ENCODE results near the gene CARS2.
"Not testable (repeated sequence)": the region's sequence is repeated elsewhere in the genome, so short reads cannot be mapped to it uniquely, and the experiment has no call there.

CARS2 gene
- 54.8 to 75.9 (median 55.4) reads per million in 3 donors for total RNA-seq

- Histone ChIP-seq H3K9me3 (ENCODE audit: control insufficient read depth, low read length) (no peaks in the 10 kb centered on the region), H3K27me3 (replicated peaks; ENCODE audit: control insufficient read depth, insufficient read depth, low read length, poor library complexity, severe bottlenecking) (no peaks in the 10 kb centered on the region), H3K27ac (ENCODE audit: insufficient read depth, low read length, poor library complexity, severe bottlenecking) (peak within 1 kb of the TSS; percentile 64), H3K4me3 (ENCODE audit: insufficient read depth, low read depth, low read length, poor library complexity, severe bottlenecking) (peak within 1 kb of the TSS; percentile 66), H3K4me1 (ENCODE audit: control insufficient read depth, insufficient read depth, low read length, poor library complexity, severe bottlenecking) (peaks cover 22% of the 10 kb centered on the region), H3K36me3 (ENCODE audit: control insufficient read depth, insufficient read depth, low read length) (peaks cover 5% of the 10 kb centered on the region)
- DNase-seq: peak; percentile 92 to 94 (median 93)
Observed at GRCh38 chr13:110705826-110706569, at the start of gene CARS2. CARS2 (minus strand) TSS chr13:110706116; CDS start chr13:110706093, 23 bp downstream.

DNA sequence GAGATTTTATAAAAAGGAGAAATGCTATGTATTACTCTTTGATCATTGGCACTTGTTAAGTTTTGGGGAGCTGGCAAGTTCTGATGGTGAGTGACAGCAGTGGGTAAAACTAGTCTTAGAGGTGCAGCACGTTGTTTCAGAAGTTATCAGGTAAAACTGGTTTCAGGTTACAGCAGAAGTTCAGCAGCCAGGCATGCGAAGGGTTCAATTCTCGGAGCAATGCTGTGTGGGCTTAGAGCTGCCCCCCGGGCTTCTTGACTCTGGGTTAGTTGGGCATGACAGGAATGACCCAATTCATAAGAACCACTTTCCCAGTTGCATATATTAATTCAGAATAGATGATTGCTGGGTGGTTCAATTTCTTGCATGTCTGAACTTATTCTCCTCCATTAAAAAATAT is 42.4 kb upstream of the CARS2 start:
- Histone ChIP-seq H3K9me3 (ENCODE audit: control insufficient read depth, low read length) (no peaks in the 10 kb centered on the region), H3K4me3 (ENCODE audit: insufficient read depth, low read depth, low read length, poor library complexity, severe bottlenecking) (no peak overlapping the region), H3K4me1 (ENCODE audit: control insufficient read depth, insufficient read depth, low read length, poor library complexity, severe bottlenecking) (no peaks in the 10 kb centered on the region), H3K27ac (ENCODE audit: insufficient read depth, low read length, poor library complexity, severe bottlenecking) (no peak overlapping the region), H3K36me3 (ENCODE audit: control insufficient read depth, insufficient read depth, low read length) (no peaks in the 10 kb centered on the region), H3K27me3 (replicated peaks; ENCODE audit: control insufficient read depth, insufficient read depth, low read length, poor library complexity, severe bottlenecking) (no peaks in the 10 kb centered on the region)
- no peak for DNase-seq

DNA sequence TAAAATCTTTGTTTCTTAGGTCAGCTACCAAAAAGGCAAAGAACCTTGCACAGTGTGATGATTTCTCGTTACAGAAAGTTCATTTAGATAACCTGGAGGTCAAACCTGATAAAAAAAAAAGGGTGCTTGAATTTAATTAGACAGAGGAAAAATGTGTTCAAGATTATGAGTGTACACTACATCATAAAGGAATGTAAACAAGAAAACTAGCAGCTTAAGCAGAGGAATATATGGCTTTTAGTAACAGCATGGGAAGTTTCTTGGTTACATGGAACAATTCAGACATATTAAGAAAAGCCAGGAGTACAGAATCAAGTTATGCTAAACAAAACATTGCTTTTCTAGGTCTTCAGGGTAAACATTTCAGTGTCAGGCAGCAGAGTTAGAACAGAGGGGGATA is 40.5 kb upstream of the CARS2 start:
- Histone ChIP-seq H3K27me3 (replicated peaks; ENCODE audit: control insufficient read depth, insufficient read depth, low read length, poor library complexity, severe bottlenecking) (no peaks in the 10 kb centered on the region), H3K27ac (ENCODE audit: insufficient read depth, low read length, poor library complexity, severe bottlenecking) (no peak overlapping the region), H3K4me3 (ENCODE audit: insufficient read depth, low read depth, low read length, poor library complexity, severe bottlenecking) (no peak overlapping the region), H3K36me3 (ENCODE audit: control insufficient read depth, insufficient read depth, low read length) (no peaks in the 10 kb centered on the region), H3K4me1 (ENCODE audit: control insufficient read depth, insufficient read depth, low read length, poor library complexity, severe bottlenecking) (no peaks in the 10 kb centered on the region), H3K9me3 (ENCODE audit: control insufficient read depth, low read length) (no peaks in the 10 kb centered on the region)
- DNase-seq: no peak

GRCh38 chr13:110743687-110744086 is 37.8 kb upstream of the CARS2 start:
- DNase-seq: no peak
- Histone ChIP-seq H3K36me3 (ENCODE audit: control insufficient read depth, insufficient read depth, low read length) (no peaks in the 10 kb centered on the region), H3K4me3 (ENCODE audit: insufficient read depth, low read depth, low read length, poor library complexity, severe bottlenecking) (no peak overlapping the region), H3K4me1 (ENCODE audit: control insufficient read depth, insufficient read depth, low read length, poor library complexity, severe bottlenecking) (no peaks in the 10 kb centered on the region), H3K27ac (ENCODE audit: insufficient read depth, low read length, poor library complexity, severe bottlenecking) (no peak overlapping the region), H3K9me3 (ENCODE audit: control insufficient read depth, low read length) (no peaks in the 10 kb centered on the region), H3K27me3 (replicated peaks; ENCODE audit: control insufficient read depth, insufficient read depth, low read length, poor library complexity, severe bottlenecking) (no peaks in the 10 kb centered on the region)

DNA sequence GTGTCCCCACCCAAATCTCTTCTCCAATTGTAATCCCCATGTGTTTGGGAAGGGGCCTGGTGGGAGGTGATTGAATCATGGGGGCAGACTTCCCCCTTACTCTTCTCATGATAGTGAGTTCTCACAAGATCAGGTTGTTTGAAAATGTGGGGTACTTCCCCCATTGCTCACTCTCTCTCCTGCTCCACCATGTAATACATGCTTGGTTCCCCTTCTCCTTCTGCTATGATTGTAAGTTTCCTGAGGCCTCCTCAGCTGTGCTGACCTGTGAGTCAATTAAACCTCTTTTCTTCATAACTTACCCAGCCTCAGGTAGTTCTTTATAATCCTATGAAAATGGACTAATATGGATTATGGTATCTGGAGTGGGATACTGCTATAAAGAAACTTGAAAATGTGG is 31.6 kb upstream of the CARS2 start:
- no peaks in the 10 kb centered on the region for H3K4me1 ChIP-seq (ENCODE audit: control insufficient read depth, insufficient read depth, low read length, poor library complexity, severe bottlenecking)
- DNase-seq: no peak
- no peaks in the 10 kb centered on the region for H3K27me3 ChIP-seq (replicated peaks; ENCODE audit: control insufficient read depth, insufficient read depth, low read length, poor library complexity, severe bottlenecking)
- no peaks in the 10 kb centered on the region for H3K9me3 ChIP-seq (ENCODE audit: control insufficient read depth, low read length)
- H3K4me3 ChIP-seq (ENCODE audit: insufficient read depth, low read depth, low read length, poor library complexity, severe bottlenecking): no peak overlapping the region
- H3K36me3 ChIP-seq (ENCODE audit: control insufficient read depth, insufficient read depth, low read length): no peaks in the 10 kb centered on the region
- no peak overlapping the region for H3K27ac ChIP-seq (ENCODE audit: insufficient read depth, low read length, poor library complexity, severe bottlenecking)

DNA sequence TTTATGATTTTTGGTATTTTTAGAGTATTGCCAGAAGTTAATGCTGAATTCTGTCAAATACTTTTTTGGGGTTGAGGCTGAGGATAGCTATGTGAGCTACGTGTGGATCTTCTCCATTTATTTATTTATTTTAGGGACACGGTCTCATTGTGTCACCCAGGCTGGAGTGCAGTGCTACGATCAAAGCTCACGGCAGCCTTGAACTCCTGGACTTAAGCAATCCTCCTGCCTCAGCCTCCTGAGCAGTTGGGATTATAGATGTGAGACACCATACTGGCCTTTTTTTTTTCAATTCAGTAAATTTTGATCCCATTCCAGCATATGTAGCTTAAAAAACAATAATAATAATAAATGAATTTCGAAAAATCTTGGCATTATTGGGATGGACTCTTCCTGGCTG is 28.6 kb upstream of the CARS2 start:
- Histone ChIP-seq H3K9me3 (ENCODE audit: control insufficient read depth, low read length) (no peaks in the 10 kb centered on the region), H3K36me3 (ENCODE audit: control insufficient read depth, insufficient read depth, low read length) (no peaks in the 10 kb centered on the region), H3K4me1 (ENCODE audit: control insufficient read depth, insufficient read depth, low read length, poor library complexity, severe bottlenecking) (no peaks in the 10 kb centered on the region), H3K4me3 (ENCODE audit: insufficient read depth, low read depth, low read length, poor library complexity, severe bottlenecking) (no peak overlapping the region), H3K27me3 (replicated peaks; ENCODE audit: control insufficient read depth, insufficient read depth, low read length, poor library complexity, severe bottlenecking) (no peaks in the 10 kb centered on the region), H3K27ac (ENCODE audit: insufficient read depth, low read length, poor library complexity, severe bottlenecking) (no peak overlapping the region)
- no peak for DNase-seq

- H3K36me3 ChIP-seq (ENCODE audit: control insufficient read depth, insufficient read depth, low read length): no peaks in the 10 kb centered on the region
- no peak for DNase-seq
- H3K4me1 ChIP-seq (ENCODE audit: control insufficient read depth, insufficient read depth, low read length, poor library complexity, severe bottlenecking): peaks cover 8% of the 10 kb centered on the region
- no peak overlapping the region for H3K4me3 ChIP-seq (ENCODE audit: insufficient read depth, low read depth, low read length, poor library complexity, severe bottlenecking)
- no peaks in the 10 kb centered on the region for H3K27me3 ChIP-seq (replicated peaks; ENCODE audit: control insufficient read depth, insufficient read depth, low read length, poor library complexity, severe bottlenecking)
- no peaks in the 10 kb centered on the region for H3K9me3 ChIP-seq (ENCODE audit: control insufficient read depth, low read length)
- H3K27ac ChIP-seq (ENCODE audit: insufficient read depth, low read length, poor library complexity, severe bottlenecking): no peak overlapping the region
Observed at GRCh38 chr13:110731072-110731471, 25.2 kb upstream of the CARS2 start.

DNA sequence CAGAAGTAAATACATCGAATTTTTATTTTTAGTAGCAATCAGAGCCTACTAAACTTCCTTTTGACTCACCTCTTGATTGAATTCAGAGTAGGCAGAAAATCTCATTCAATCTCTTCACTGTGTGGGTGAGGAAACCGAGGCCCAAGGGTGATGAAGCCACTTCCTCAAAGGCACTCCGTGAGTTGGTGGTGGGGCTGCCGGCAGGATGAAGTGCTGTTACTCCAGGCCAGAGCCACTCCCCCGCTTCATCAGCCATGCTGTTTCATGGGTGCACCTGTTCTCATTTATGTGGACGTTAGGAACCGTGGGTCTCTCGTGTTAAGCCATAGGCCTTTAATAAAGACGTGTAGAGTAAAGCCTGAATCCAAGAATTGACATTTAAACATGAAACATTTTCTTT is 20.8 kb upstream of the CARS2 start:
- Histone ChIP-seq H3K4me3 (ENCODE audit: insufficient read depth, low read depth, low read length, poor library complexity, severe bottlenecking) (no peak overlapping the region), H3K27ac (ENCODE audit: insufficient read depth, low read length, poor library complexity, severe bottlenecking) (no peak overlapping the region), H3K9me3 (ENCODE audit: control insufficient read depth, low read length) (no peaks in the 10 kb centered on the region), H3K36me3 (ENCODE audit: control insufficient read depth, insufficient read depth, low read length) (peaks cover 5% of the 10 kb centered on the region), H3K27me3 (replicated peaks; ENCODE audit: control insufficient read depth, insufficient read depth, low read length, poor library complexity, severe bottlenecking) (no peaks in the 10 kb centered on the region), H3K4me1 (ENCODE audit: control insufficient read depth, insufficient read depth, low read length, poor library complexity, severe bottlenecking) (peaks cover 10% of the 10 kb centered on the region)
- DNase-seq: peak in 2 of 3 donors; percentile 15 to 31

GRCh38 chr13:110726153-110726552 is 20.2 kb upstream of the CARS2 start:
- H3K4me1 ChIP-seq (ENCODE audit: control insufficient read depth, insufficient read depth, low read length, poor library complexity, severe bottlenecking); H3K4me3 ChIP-seq (ENCODE audit: insufficient read depth, low read depth, low read length, poor library complexity, severe bottlenecking); DNase-seq; H3K27me3 ChIP-seq (replicated peaks; ENCODE audit: control insufficient read depth, insufficient read depth, low read length, poor library complexity, severe bottlenecking); H3K36me3 ChIP-seq (ENCODE audit: control insufficient read depth, insufficient read depth, low read length); H3K27ac ChIP-seq (ENCODE audit: insufficient read depth, low read length, poor library complexity, severe bottlenecking); H3K9me3 ChIP-seq (ENCODE audit: control insufficient read depth, low read length): not testable (repeated sequence)

DNA sequence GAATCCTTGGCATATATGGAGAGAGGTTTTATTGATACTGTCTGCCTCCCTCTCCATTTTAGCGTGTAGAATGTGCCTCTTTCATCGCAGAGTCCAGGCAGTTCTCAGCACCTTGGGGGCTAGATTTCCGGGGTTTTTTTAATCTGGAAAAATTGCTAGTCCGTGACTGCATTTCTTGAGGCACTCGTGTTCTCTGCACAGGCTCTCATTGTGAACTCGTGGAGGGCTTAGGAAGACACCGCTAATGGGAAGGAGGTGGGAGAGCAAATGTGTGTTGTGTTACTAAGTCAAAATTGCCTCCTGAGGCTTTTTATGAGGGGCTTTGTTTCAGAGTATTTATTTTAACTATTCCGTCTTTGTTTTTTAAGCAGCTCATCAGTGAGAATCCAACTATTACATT is 17.7 kb upstream of the CARS2 start:
- DNase-seq: no peak
- no peaks in the 10 kb centered on the region for H3K27me3 ChIP-seq (replicated peaks; ENCODE audit: control insufficient read depth, insufficient read depth, low read length, poor library complexity, severe bottlenecking)
- H3K36me3 ChIP-seq (ENCODE audit: control insufficient read depth, insufficient read depth, low read length): peaks cover 25% of the 10 kb centered on the region
- H3K27ac ChIP-seq (ENCODE audit: insufficient read depth, low read length, poor library complexity, severe bottlenecking): no peak overlapping the region
- H3K4me3 ChIP-seq (ENCODE audit: insufficient read depth, low read depth, low read length, poor library complexity, severe bottlenecking): no peak overlapping the region
- H3K4me1 ChIP-seq (ENCODE audit: control insufficient read depth, insufficient read depth, low read length, poor library complexity, severe bottlenecking): peaks cover 10% of the 10 kb centered on the region
- no peaks in the 10 kb centered on the region for H3K9me3 ChIP-seq (ENCODE audit: control insufficient read depth, low read length)
